ENCODE measurements around the gene MAPKAP1.

Gene MAPKAP1

GRCh38 chr9:125442452-125442851, 264.6 kb downstream of the MAPKAP1 start:
- no peak for ATAC-seq
- TF ChIP-seq BACH2 (CRISPR knock-in tag; IDR thresholded peaks at IDR 0.05; ENCODE audit: borderline replicate concordance), result no peak
- no peak for TF ChIP-seq OSR1 (CRISPR knock-in tag; IDR thresholded peaks at IDR 0.05)
- no peak for TF ChIP-seq ZFP3 (CRISPR knock-in tag; IDR thresholded peaks at IDR 0.05)
- no peak for TF ChIP-seq SNAI2 (CRISPR knock-in tag; IDR thresholded peaks at IDR 0.05)
- no peak for TF ChIP-seq ZNF8 (CRISPR knock-in tag; IDR thresholded peaks at IDR 0.05)
- TF ChIP-seq CSDC2 (CRISPR knock-in tag; IDR thresholded peaks at IDR 0.05), result no peak
- TF ChIP-seq, protein P1, sequence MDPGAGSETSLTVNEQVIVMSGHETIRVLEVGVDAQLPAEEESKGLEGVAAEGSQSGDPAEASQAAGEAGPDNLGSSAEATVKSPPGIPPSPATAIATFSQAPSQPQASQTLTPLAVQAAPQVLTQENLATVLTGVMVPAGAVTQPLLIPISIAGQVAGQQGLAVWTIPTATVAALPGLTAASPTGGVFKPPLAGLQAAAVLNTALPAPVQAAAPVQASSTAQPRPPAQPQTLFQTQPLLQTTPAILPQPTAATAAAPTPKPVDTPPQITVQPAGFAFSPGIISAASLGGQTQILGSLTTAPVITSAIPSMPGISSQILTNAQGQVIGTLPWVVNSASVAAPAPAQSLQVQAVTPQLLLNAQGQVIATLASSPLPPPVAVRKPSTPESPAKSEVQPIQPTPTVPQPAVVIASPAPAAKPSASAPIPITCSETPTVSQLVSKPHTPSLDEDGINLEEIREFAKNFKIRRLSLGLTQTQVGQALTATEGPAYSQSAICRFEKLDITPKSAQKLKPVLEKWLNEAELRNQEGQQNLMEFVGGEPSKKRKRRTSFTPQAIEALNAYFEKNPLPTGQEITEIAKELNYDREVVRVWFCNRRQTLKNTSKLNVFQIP (CRISPR knock-in tag; IDR thresholded peaks at IDR 0.05; ENCODE audit: borderline replicate concordance, low read depth), result no peak

DNA sequence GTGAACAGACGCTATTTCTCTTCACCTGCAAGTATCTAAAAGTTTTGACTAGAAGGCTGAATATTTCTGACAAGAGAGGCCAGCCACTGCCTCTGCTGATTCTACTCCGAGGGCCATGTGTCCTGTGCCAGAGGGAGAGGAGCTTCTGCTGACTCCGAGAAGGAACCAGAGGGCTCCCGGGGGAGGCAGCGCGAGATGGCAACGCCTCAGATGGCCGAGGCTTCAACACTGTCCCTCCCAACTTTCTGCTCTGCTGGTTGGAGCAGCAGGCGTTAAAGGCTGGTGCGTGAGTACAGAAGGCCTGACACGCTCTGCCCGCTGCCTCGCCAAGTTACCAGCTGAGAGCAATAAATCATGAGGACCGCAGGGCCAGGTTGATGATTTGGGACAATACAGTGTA, 266.6 kb downstream of the MAPKAP1 start:
- ATAC-seq, result no peak; the same call in 2 of the 3 replicates
- no peak for TF ChIP-seq ZFP30 (CRISPR knock-in tag; IDR thresholded peaks at IDR 0.05)
- TF ChIP-seq, protein P2, sequence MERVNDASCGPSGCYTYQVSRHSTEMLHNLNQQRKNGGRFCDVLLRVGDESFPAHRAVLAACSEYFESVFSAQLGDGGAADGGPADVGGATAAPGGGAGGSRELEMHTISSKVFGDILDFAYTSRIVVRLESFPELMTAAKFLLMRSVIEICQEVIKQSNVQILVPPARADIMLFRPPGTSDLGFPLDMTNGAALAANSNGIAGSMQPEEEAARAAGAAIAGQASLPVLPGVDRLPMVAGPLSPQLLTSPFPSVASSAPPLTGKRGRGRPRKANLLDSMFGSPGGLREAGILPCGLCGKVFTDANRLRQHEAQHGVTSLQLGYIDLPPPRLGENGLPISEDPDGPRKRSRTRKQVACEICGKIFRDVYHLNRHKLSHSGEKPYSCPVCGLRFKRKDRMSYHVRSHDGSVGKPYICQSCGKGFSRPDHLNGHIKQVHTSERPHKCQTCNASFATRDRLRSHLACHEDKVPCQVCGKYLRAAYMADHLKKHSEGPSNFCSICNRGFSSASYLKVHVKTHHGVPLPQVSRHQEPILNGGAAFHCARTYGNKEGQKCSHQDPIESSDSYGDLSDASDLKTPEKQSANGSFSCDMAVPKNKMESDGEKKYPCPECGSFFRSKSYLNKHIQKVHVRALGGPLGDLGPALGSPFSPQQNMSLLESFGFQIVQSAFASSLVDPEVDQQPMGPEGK (CRISPR knock-in tag; IDR thresholded peaks at IDR 0.05; ENCODE audit: borderline replicate concordance), result no peak
- no peak for TF ChIP-seq CREB5 (CRISPR knock-in tag; IDR thresholded peaks at IDR 0.05; ENCODE audit: low read depth)
- TF ChIP-seq PPARA (CRISPR knock-in tag; IDR thresholded peaks at IDR 0.05; ENCODE audit: borderline replicate concordance), result no peak
- TF ChIP-seq, protein P1 (CRISPR knock-in tag; IDR thresholded peaks at IDR 0.05; ENCODE audit: borderline replicate concordance, low read depth), result no peak

DNA sequence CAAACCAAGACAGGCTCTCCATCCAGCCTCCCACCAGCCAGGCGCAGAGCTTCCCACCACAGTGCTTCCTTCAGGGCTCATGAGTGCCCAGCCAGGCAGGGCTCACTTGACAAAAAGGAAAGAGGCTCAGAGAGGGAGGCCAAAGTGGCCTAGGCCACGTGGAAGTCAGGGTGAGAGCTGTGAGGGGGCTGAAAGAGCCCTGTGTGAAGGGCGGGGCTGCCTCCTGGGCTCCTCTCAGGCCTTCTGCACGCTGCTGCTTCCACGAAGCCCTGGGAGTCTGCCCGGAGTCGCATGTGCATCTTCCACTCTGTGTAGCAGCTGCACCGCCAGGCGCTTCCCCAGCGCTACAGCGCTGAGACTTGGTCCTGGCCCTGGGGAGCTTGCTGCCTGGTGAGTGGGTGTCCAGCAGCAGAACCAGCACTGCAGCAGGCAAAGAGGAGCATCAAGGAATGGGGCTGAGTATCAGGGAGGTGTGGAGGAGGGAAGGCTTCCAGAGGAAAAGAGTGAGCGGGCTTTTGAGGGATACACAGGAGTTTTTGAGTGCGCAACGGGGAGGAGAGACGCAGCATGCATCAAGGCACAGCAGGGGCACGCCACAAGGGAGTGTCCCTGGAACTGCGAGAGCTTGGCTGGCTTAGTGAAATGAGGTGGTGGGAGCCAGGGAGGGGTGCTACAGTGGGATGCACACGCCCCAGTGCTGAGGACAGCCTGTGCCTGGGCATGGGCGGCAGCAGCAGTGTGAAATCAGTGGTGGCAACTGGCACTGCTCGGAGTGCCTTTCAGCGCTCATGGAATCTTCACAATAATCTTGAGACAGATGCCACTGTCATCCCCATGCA, 267.4 kb downstream of the MAPKAP1 start:
- TF ChIP-seq ISL1 (CRISPR knock-in tag; IDR thresholded peaks at IDR 0.05) (no peak), OSR1 (CRISPR knock-in tag; IDR thresholded peaks at IDR 0.05) (no peak), ZFP3 (CRISPR knock-in tag; IDR thresholded peaks at IDR 0.05) (peak; percentile 47; the same call in 1 of the 2 replicates)
- ATAC-seq, result no peak

DNA sequence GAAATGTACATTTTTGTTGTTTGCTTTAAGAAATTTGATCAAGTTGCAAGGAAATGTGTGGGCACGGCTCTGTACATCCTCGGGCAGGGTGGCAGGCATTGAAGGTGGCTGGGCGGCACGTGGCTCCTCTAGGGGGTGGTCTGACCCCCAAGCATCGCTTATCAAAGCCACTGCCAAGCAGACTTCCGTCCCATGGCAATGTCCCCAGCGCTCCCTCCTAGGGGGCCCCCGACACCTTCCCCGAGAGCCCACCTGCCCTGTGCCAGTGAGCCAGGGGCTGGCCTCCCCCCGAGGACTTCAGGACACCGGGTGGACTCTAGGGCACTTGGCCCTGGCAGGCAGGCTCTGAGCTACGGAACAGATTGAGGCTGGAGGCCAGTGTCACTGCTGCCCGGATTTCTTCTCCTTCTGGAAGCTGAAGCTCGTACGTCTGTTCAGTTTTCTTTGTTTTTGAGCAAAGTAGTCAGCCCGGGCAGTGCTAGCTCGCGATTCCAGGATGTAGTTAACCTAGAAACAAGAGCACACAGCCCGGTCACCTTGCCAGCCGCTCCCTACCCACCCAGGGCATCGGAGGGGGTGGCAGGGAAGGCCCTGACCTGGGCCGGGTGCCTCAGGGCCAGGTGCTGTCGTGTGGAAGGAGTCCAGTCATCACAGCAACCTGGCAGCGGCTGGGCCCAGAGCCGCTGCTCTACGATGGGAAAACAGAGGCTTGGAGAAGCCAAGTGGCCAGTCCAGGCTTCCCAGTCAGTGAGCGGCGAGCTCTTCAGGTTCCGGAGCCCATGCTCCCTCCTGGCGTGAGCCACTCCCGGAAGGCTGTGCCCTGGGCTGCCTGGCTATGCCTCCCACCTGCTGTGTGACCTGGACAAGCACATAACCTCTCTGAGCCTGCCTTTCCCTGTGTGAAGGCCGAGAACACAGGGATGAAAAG, 268.2 kb downstream of the MAPKAP1 start:
- no peak for ATAC-seq
- no peak for TF ChIP-seq CSDC2 (CRISPR knock-in tag; IDR thresholded peaks at IDR 0.05)

DNA sequence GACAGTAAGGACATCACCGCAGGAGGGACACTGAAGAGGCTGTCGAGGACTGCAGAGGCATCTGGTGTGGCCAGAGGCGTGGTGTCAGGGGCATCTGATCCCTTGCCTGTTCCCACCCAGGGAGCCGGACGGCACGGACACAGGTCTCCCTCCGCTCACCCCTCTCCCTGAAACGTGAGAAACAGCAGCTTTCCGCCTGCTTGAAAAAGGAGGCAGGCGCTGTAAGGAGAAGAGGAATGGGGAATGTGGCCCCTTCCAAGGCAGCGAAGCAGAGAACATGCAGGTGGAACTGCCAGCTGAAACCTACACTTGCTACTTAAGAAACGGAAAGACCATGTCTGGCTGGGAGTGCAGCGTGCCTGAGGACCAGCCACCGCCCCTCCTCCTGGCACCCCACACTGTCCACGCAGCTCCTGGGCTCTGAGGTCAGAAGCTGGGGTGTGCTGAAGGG, 269.2 kb downstream of the MAPKAP1 start:
- no peak for TF ChIP-seq SNAI2 (CRISPR knock-in tag; IDR thresholded peaks at IDR 0.05)
- no peak for TF ChIP-seq GLIS3 (CRISPR knock-in tag; IDR thresholded peaks at IDR 0.05)
- no peak for TF ChIP-seq ZNF8 (CRISPR knock-in tag; IDR thresholded peaks at IDR 0.05)
- TF ChIP-seq ZNF565 (CRISPR knock-in tag; conservative IDR thresholded peaks at IDR 0.05; ENCODE audit: low read depth), result no peak
- no peak for TF ChIP-seq OSR1 (CRISPR knock-in tag; IDR thresholded peaks at IDR 0.05)
- no peak for TF ChIP-seq ZNF70 (CRISPR knock-in tag; IDR thresholded peaks at IDR 0.05)
- TF ChIP-seq CSRNP3 (CRISPR knock-in tag; IDR thresholded peaks at IDR 0.05), result no peak
- no peak for ATAC-seq
